ENCODE data around the gene CSF2.

Gene CSF2

GRCh38 chr5:132054031-132054696 is 19.4 kb upstream of the CSF2 start:
- Histone ChIP-seq H3K27ac (no peak overlapping the region), H3K4me3 (no peak overlapping the region)

DNA sequence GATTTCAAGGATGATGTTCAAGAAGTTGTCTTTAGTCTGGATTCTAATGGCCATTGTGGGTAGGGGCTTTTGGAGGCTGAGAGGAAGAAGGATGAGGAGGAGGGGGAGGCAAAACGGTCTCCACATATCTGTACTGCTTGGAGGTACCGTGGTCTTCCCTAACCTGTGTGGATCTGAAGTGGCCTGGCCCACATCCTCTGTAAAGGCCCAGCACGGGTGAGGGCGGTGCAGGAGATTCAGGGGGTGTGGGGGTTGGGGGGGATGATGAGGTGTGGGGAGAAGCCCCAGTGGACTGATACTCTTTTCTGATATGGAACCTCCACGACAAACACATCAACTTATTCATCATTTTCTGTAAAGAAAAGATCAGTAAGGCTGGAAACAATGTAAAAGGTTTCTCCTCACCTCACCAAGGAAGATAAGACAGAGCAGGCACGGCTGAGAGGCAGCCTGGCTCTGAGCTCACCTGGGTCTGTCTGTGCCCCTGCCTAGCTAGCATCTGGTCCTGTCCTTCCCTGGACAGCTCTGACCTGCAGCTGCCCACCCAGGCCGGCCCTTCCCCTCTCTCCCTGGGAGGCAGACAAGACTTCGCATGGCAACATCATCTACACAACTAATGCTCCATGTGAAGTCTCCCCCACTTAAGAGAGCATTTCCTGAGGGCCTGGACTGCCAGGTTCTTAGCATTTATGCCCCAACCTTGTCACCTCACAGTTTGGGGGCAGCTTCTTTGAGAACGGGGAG is 18.7 kb upstream of the CSF2 start:
- Histone ChIP-seq H3K4me3 (no peak overlapping the region), H3K27ac (no peak overlapping the region)

DNA sequence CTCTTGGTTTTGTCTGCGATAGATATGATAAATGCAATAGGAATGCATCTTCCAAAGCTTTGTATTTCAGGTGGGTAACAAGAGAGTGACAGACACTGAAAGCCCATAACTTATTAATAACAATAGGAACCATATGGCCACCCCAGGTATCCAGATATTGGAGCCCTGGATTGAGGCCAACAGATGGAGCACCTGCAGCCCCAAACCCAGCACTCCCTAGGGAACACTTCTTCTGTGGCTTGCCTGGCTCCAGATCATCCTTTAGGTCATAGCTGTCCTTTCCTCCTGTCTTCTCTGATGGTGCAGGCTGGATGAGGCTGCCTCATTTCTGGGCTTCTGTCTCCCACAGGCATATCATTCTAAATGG is 18.2 kb upstream of the CSF2 start:
- Histone ChIP-seq H3K4me3 (no peak overlapping the region), H3K27ac (no peak overlapping the region)

DNA sequence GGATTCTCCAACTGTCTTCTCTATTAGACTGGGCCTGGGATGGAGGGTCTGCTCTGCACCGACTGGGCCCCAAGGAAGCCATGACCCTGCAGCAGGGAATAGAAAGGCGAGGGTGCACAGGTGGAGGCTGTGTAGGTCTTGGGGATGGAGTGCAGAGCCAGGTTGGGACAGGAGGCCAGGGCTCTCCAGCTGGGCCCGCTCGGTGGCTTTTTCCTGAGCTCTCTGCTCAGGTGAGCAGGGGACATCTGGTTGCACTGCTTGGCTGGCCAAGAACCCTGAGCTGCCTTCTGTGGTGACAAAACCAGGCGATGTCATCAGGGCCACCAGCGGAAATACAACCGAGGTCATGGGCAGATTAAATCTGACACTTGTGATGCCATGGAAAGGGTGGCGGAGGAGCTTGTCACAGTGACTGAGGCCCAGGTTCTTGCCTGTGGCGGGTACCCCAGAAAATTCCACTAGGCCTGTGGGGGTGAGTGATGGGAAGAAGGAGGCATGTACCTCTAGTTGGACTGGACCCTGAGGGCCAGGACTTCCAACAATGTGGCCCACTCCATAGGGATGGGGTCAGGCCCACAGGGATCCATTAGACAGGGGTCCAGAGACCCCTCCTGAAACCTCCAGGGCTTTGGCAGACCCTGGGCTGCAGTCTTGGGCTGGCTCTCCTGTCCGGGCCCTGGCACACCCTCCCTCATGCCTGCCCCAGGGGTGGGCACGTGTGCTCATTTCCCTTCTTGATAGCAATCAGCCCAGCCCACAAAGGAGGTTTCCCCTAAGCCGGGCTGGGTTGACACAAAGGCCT is 17.6 kb upstream of the CSF2 start:
- H3K27ac ChIP-seq: no peak overlapping the region
- no peak overlapping the region for H3K4me3 ChIP-seq

DNA sequence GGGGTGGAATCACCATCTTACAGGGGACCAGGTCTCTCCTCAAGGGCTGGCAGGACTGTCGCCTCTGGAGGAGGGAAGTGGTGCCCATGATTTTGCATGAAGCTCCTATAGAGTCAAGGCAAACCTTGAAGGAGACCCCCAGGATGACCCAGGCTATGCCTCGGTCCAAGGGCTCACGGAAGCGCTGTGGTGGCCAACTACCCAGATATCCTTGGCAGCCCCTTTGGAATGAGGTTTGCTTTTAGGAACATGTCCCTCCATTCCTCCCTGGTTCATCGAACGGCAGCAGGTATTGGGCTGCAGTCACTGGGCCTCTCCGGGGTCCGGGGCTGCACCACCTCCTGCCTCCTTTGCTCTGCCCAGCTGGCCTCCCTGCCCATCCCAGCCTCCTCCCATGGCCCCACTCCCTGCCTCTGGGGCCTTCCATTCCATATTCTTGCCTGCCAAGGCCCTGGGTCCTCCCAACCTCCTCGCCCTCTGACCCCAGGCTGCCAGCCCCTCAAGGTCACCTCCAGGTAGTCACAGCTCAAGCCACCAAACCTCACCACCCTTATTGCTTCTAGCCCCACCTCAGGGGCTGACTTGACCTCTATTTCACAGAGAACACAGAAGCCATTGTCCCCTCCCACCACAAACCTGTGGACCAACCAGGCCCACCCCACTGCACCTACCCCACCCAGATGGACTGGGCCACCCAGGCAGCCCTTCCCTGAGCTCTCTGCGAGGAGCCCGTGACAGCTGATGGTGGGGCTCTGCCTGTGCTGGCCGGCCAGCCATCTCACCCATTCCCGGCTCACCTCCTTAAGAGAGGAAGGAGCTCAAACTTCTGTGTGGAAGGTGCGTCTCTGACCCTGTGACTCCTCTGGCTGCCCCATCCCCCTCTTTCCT is 16.7 kb upstream of the CSF2 start:
- no peak overlapping the region for H3K27ac ChIP-seq

DNA sequence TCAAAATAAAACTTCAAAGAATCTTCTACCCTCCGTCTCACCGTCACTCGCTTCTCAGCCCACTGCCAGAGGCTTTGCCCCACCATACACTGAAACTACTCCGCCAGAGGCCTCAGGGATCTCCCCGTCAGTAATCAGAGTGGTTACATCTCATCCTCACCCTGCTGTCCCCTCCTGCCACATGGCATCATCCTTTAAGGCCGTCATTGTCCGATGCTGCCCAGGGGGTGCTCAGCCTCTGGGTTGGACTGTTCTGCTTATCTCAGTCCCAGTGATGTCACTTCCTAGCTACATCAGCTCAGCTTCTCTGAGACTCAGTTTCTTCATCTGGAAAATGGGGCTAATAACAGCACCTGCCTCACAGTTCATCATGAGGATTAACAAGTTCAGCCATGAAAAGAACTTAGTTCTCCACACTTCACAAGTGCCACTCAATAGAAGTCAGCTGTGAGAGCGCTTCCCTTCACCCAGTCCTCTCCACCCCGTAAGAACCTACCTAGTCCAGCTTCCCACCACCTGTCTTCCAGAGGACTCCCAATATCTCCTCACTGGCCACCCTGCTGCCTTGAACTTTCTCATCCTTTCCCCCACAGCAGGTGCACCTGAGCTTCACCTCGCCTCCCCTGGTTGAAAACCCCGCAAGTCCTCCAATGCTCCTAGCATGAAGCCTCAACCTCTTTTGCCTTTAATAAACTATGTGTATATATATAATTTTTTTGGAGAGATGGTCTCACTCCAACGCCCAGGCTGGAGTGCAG is 15.9 kb upstream of the CSF2 start:
- Histone ChIP-seq H3K4me3 (no peak overlapping the region), H3K27ac (no peak overlapping the region)

More for the DNA sequence above, 16.7 kb upstream of the CSF2 start:
- H3K4me3 ChIP-seq: no peak overlapping the region

GRCh38 chr5:132058646-132059042 is 14.9 kb upstream of the CSF2 start:
- no peak overlapping the region for H3K27ac ChIP-seq

DNA sequence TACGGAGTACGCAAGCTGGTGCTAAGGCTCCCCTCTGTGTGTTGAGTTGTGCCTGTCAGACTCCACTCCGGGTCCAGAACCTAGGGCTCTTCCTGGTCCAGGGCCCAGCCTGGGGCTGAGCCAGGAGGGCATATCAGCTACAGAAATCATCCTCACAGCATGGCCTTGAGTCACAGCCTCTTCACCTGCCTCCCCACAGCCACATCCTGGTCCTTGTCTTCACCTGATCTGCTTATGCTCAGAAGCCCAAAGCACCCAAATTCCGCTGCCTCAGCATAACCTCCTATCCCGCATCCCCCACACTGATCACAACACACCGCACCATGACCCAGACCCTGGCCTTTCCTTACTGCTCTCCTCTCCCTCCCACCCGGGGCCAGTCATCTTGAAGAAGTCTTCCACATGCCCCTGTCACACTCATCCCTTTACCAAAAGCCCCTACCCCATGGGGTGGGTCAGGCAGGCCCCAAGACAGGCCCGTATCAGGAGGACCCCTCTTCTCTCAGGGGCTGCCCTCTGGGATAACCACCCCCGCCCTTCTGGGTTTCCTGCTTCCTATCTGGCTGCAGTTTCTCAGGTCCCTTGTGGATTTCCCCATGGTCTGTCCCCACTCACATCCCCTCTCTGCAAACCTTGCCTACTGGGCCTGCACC is 14.4 kb upstream of the CSF2 start:
- H3K4me3 ChIP-seq: no peak overlapping the region
- H3K27ac ChIP-seq: no peak overlapping the region

More at GRCh38 chr5:132058646-132059042, 14.9 kb upstream of the CSF2 start:
- H3K4me3 ChIP-seq: no peak overlapping the region

- H3K27ac ChIP-seq: no peak overlapping the region
- H3K4me3 ChIP-seq: no peak overlapping the region
Measured at GRCh38 chr5:132059696-132060500, 13.7 kb upstream of the CSF2 start.

- Histone ChIP-seq H3K4me3 (no peak within 1 kb of the TSS), H3K27ac (no peak within 1 kb of the TSS)
Measured at GRCh38 chr5:132060501-132061161, 13.0 kb upstream of the CSF2 start, which contains the start of gene IL3. TSS of gene IL3 (plus strand) at chr5:132060655. CDS start at chr5:132060707, 52 bp downstream.

DNA sequence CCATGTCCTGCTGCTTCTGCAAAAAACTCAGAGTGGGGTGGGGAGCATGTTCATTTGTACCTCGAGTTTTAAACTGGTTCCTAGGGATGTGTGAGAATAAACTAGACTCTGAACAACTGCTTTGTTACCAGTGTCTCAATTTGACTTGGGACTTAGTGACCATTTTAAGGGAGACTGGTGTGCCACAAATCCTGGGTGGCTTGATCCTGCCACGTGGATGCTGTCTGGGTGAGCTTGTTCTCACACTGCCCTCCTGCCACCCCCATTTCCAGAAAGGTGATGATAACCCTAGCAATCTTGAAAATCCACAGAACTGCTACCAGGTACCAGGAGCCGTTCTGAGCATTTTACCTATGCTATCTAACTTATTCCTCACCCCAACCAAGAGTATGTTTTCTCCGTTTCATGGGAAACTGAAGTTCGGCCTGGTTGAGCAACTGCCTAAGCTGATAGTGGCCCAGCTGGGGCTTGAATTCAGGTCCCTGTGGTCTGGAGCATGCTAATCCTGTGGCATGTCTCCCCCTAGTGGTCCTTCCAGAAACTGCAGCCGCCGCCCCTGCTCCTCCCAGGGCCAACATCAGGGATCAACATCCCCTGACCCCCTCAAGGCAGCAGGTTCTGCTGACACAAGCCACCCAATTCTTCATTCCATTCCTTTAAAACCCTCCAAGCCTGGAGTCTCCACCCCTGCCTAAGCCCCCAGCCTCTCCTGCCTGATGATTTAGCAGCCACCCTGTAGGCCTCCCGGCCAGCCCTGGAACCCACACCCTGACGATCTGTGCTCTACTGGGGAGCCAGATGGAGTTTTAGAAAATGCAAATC is 10.3 kb upstream of the CSF2 start:
- no peak overlapping the region for H3K4me3 ChIP-seq

DNA sequence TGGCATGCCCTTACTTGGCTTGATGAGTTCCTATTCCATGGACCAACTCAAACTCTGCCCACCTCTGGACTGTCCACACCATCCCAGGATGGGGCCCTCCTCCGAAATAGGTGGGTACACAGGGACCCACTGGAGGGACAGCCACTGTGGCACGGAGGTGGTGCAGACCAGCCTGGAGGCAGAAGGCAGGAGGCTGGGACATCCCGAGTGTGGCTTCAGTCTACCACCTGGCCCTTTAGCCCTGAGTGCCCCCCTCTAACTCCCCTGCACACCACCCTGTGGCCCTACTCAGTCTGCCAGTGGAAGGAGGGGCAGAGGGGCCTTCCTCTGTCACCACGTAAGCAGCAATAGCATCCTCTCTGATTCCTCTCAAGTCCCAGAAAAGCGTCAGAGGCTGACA is 9.4 kb upstream of the CSF2 start:
- no peak overlapping the region for H3K4me3 ChIP-seq
- no peak overlapping the region for H3K27ac ChIP-seq

More for the DNA sequence above, 10.3 kb upstream of the CSF2 start:
- no peak overlapping the region for H3K27ac ChIP-seq

DNA sequence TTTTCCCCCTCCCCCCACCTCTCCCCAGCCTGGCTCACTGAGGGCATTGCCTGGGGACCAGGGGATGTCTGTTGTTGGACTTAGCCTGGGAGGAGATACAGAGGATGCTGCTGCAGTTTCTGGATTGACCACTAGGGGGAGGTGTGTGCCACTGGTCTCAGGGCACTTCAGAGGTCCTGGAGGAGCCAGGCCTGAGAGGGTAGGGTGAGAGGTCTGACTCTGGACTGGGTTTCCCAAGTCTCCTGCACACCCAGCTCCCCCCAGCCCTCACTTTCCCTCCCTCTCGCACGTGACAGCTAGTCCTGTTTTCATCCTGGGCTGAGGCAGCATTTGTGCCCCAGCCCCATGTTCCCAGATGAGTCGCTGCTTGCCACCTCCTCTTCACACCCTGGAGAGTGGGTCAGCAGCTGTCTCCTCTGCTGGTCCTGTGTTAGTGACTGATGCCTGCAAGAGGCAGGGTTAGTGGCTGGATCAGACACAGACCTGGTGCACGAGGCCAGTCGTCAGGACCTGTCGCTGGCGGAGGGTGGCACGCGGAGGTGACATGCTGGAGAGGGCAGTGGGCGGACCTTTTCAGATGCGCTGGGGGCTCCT is 8.8 kb upstream of the CSF2 start:
- Histone ChIP-seq H3K27ac (no peak overlapping the region), H3K4me3 (no peak overlapping the region)

DNA sequence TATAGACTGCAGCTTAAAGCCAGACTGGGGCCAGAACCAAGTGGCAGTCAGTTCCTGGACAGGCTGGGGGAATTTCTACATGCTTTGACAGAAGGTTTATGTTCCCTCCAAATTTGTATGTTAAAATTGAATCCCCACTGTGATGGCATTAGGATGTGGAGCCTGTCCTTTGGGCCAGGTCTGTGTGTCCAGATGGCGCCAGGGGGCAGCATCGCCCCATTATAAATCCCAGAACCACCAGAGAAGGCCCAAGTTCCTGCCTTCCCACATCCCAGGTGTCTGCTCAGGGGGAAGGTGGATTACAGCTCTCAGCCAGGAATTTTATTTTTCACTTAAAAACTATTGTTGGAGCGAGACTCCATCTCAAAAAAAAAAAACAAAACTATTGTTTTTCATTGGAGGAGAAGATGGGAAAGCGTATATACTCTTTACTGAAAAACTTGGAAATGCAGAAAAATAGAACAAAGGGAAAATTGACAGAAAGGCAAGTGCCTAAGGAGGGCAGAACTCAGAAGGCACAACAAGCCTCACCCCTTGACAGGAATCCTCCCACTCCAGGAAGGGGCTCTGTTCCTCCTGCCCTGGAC is 8.1 kb upstream of the CSF2 start:
- Histone ChIP-seq H3K27ac (no peak overlapping the region), H3K4me3 (no peak overlapping the region)

DNA sequence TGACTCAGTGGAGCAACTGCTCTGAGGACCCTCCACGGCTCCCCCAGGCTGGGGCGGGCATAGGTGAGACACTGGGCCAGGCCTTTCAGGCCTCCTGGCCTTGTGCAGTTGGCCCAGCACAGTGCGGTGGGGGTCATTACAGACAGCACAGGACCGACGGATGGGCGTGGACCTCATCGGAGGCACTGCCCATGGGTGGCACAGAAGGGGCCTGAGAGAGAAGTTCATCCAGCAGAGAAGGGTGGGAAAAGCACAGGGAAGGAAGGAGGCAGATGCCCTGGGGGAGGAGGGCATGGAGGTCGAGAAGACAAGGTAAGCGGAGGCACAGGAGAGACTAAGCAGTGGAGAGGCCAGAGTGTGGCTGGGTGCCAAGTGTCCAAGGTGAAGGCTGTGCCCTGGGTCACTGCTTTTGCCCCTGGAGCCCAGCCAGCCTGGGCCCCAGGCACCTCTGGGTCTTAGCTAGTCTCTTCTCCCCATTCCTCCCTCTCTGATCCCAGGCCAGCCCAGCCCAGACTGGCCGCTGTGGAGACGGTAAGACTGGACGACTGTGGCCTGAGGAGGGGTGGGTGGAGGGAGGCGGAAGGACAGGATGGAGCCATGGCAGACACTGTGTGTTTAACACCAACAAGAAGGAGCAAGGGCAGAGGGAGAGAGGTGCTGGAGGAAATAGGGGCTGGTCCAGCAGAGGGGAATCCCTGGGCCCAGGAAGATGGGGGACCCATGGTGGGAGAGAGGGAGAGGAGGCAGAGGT is 7.5 kb upstream of the CSF2 start:
- Histone ChIP-seq H3K4me3 (no peak overlapping the region), H3K27ac (no peak overlapping the region)
